Fibroblast of skin of scalp (primary cell): ENCODE measurements around the gene CD163L1.
A peak's percentile ranks its signal among the peaks of the same experiment; 100 is the strongest.
"Not testable (repeated sequence)": the region's sequence is repeated elsewhere in the genome, so short reads cannot be mapped to it uniquely, and the experiment has no call there.

Experiments
- DNase-seq: peaks from one replicate; pipeline ENCODE4 v3.0.0-alpha.2; 2013

Gene CD163L1

GRCh38 chr12:7404275-7404674 is 39.7 kb downstream of the CD163L1 start:
- no peak for DNase-seq

- no peak for DNase-seq
Observed at GRCh38 chr12:7403466-7403865, 40.5 kb downstream of the CD163L1 start.

GRCh38 chr12:7399089-7399488 is 44.9 kb downstream of the CD163L1 start:
- no peak for DNase-seq

- DNase-seq, result no peak
Observed at GRCh38 chr12:7396418-7396817, 47.5 kb downstream of the CD163L1 start.

GRCh38 chr12:7395950-7396349 is 48.0 kb downstream of the CD163L1 start:
- no peak for DNase-seq

- no peak for DNase-seq
Observed at GRCh38 chr12:7387289-7387688, 56.7 kb downstream of the CD163L1 start.

GRCh38 chr12:7383157-7383556 is 60.8 kb downstream of the CD163L1 start:
- DNase-seq, result no peak

GRCh38 chr12:7376196-7376595 is 67.8 kb downstream of the CD163L1 start:
- DNase-seq, result peak; percentile 66

GRCh38 chr12:7375145-7375543 is 68.8 kb downstream of the CD163L1 start:
- no peak for DNase-seq

- DNase-seq, result peak; percentile 55
Observed at GRCh38 chr12:7374423-7375144, 69.4 kb downstream of the CD163L1 start.

GRCh38 chr12:7373226-7373625 is 70.7 kb downstream of the CD163L1 start:
- DNase-seq, result no peak

GRCh38 chr12:7369274-7369729 is 74.7 kb downstream of the CD163L1 start:
- DNase-seq, result peak; percentile 69

- no peak for DNase-seq
Observed at GRCh38 chr12:7362734-7363133, 81.2 kb downstream of the CD163L1 start.

- DNase-seq, result no peak
Observed at GRCh38 chr12:7361265-7361664, 82.7 kb downstream of the CD163L1 start.

GRCh38 chr12:7354529-7354928 is 89.4 kb downstream of the CD163L1 start:
- no peak for DNase-seq

- DNase-seq, result no peak
Observed at GRCh38 chr12:7352661-7353060, 91.3 kb downstream of the CD163L1 start.

- DNase-seq, result no peak
Observed at GRCh38 chr12:7351177-7351576, 92.8 kb downstream of the CD163L1 start.

- DNase-seq, result no peak
Observed at GRCh38 chr12:7349418-7349817, 94.5 kb downstream of the CD163L1 start.

GRCh38 chr12:7346551-7347225 is 97.3 kb downstream of the CD163L1 start:
- DNase-seq, result no peak

- no peak for DNase-seq
Observed at GRCh38 chr12:7344833-7345606, 98.9 kb downstream of the CD163L1 start.

- DNase-seq, result no peak
Observed at GRCh38 chr12:7339675-7340074, 104.3 kb downstream of the CD163L1 start.

GRCh38 chr12:7337790-7338189 is 106.2 kb downstream of the CD163L1 start:
- DNase-seq, result not testable (repeated sequence)

- no peak for DNase-seq
Observed at GRCh38 chr12:7327918-7328317, 116.0 kb downstream of the CD163L1 start.
